ENCODE data around the gene MYO9B.

Gene MYO9B

GRCh38 chr19:17256130-17256529, 180.6 kb downstream of the MYO9B start:
- H3K9me3 ChIP-seq (ENCODE audit: low read depth, low read length) = no peaks in the 10 kb centered on the region
- H3K4me3 ChIP-seq = no peak overlapping the region
- TF ChIP-seq POLR2AphosphoS5 (IDR thresholded peaks at IDR 0.05; ENCODE audit: borderline replicate concordance, low read depth, low read length) (no peak), FOXP2 (optimal IDR thresholded peaks at IDR 0.05; ENCODE audit: control extremely low read depth, extremely low read length, insufficient read depth) (no peak)
- no peaks in the 10 kb centered on the region for H3K36me3 ChIP-seq (ENCODE audit: insufficient read depth, low read length)
- no peak for DNase-seq (ENCODE audit: low read depth, low spot score)
- H3K9ac ChIP-seq (ENCODE audit: insufficient read length) = no peak overlapping the region
- no peak overlapping the region for H3K27ac ChIP-seq

- no peak overlapping the region for H3K4me3 ChIP-seq
- H3K9me3 ChIP-seq (ENCODE audit: low read depth, low read length) = no peaks in the 10 kb centered on the region
- TF ChIP-seq POLR2AphosphoS5 (IDR thresholded peaks at IDR 0.05; ENCODE audit: borderline replicate concordance, low read depth, low read length) (no peak), EZH2 (IDR thresholded peaks at IDR 0.05) (no peak), FOXP2 (optimal IDR thresholded peaks at IDR 0.05; ENCODE audit: control extremely low read depth, extremely low read length, insufficient read depth) (no peak)
- no peaks in the 10 kb centered on the region for H3K36me3 ChIP-seq (ENCODE audit: insufficient read depth, low read length)
- DNase-seq (ENCODE audit: low read depth, low spot score) = no peak
- no peak overlapping the region for H3K9ac ChIP-seq (ENCODE audit: insufficient read length)
- H3K27ac ChIP-seq = no peak overlapping the region
These were observed 183.7 kb downstream of the MYO9B start for GRCh38 chr19:17259118-17259780.

DNA sequence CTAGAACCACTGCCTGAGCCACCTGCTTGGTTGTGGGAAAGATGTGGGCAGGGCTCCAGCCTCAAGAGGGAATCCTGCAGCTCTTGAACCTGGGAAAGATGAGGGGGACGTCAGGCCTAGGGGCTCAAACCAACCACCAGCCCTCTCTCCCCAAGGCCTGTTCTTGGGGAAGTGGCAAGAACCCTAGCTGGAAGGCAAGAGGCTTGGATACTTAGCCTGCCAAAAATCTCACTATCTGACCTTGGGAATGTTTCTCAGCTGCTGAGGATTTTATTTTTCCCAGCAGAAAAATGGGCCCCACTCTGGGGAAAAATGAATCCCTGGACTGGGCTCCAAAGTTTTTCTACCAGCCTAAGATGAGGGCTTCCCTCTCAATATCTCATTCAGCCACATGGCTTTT, 184.4 kb downstream of the MYO9B start:
- Histone ChIP-seq H3K27ac (no peak overlapping the region), H3K9ac (ENCODE audit: insufficient read length) (no peak overlapping the region), H3K4me3 (no peak overlapping the region), H3K9me3 (ENCODE audit: low read depth, low read length) (no peaks in the 10 kb centered on the region), H3K36me3 (ENCODE audit: insufficient read depth, low read length) (no peaks in the 10 kb centered on the region)
- TF ChIP-seq EZH2 (IDR thresholded peaks at IDR 0.05) (no peak), POLR2AphosphoS5 (IDR thresholded peaks at IDR 0.05; ENCODE audit: borderline replicate concordance, low read depth, low read length) (no peak), FOXP2 (optimal IDR thresholded peaks at IDR 0.05; ENCODE audit: control extremely low read depth, extremely low read length, insufficient read depth) (no peak)
- DNase-seq (ENCODE audit: low read depth, low spot score) = no peak

DNA sequence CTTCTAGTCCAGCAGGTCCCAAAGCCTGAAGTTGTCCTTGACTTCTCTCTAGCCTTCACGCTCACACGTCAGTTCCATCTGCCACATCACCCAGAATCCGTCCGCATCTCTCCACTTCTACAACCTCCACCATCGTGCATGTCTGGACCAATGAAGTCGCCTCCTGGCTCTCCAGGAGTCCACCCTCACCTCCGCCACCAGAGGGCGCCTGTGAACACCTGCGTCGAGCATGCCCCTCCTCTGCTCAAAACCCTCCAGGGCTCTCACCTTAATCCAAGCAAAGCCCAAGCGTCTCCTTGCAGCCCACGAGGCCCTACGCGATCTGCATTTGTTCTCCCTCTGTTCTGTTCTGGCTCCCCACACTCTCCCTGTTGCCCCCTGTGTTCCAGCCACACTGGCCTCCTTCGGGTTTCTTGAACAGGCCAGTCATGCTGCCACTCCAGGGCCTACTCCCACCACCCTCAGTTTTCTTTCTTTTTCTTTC, 185.3 kb downstream of the MYO9B start:
- no peak overlapping the region for H3K9ac ChIP-seq (ENCODE audit: insufficient read length)
- H3K27ac ChIP-seq = no peak overlapping the region
- DNase-seq (ENCODE audit: low read depth, low spot score) = peak; percentile 37
- no peaks in the 10 kb centered on the region for H3K36me3 ChIP-seq (ENCODE audit: insufficient read depth, low read length)
- no peaks in the 10 kb centered on the region for H3K9me3 ChIP-seq (ENCODE audit: low read depth, low read length)
- H3K4me3 ChIP-seq = no peak overlapping the region
- TF ChIP-seq FOXP2 (optimal IDR thresholded peaks at IDR 0.05; ENCODE audit: control extremely low read depth, extremely low read length, insufficient read depth) = no peak
- no peak for TF ChIP-seq EZH2 (IDR thresholded peaks at IDR 0.05)
- TF ChIP-seq POLR2AphosphoS5 (IDR thresholded peaks at IDR 0.05; ENCODE audit: borderline replicate concordance, low read depth, low read length) = no peak

GRCh38 chr19:17262557-17262956, 187.0 kb downstream of the MYO9B start:
- Histone ChIP-seq H3K9ac (ENCODE audit: insufficient read length) (no peak overlapping the region), H3K9me3 (ENCODE audit: low read depth, low read length) (no peaks in the 10 kb centered on the region), H3K36me3 (ENCODE audit: insufficient read depth, low read length) (no peaks in the 10 kb centered on the region), H3K4me3 (no peak overlapping the region), H3K27ac (no peak overlapping the region)
- no peak for DNase-seq (ENCODE audit: low read depth, low spot score)
- TF ChIP-seq FOXP2 (optimal IDR thresholded peaks at IDR 0.05; ENCODE audit: control extremely low read depth, extremely low read length, insufficient read depth) = no peak
- no peak for TF ChIP-seq EZH2 (IDR thresholded peaks at IDR 0.05)
- TF ChIP-seq POLR2AphosphoS5 (IDR thresholded peaks at IDR 0.05; ENCODE audit: borderline replicate concordance, low read depth, low read length) = no peak
